Measurements from ENCODE around the gene CTPS2.
"Not testable (repeated sequence)": the region's sequence is repeated elsewhere in the genome, so short reads cannot be mapped to it uniquely, and the experiment has no call there.

Gene CTPS2

GRCh38 chrX:16606142-16606720 lies 106.2 kb downstream of the CTPS2 start:
- H3K36me3 Mint-ChIP-seq (ENCODE audit: insufficient read depth) = peaks cover 1% of the 10 kb centered on the region
- H3K4me1 Mint-ChIP-seq = no peaks in the 10 kb centered on the region
- no peak for DNase-seq (ENCODE audit: low spot score in 2 of 2)
- H3K27me3 Mint-ChIP-seq = no peaks in the 10 kb centered on the region
- no peak overlapping the region for H3K4me3 Mint-ChIP-seq
- no peak for ATAC-seq (replicated peaks; ENCODE audit: extremely low read depth, poor library complexity, severe bottlenecking)
- H3K27ac Mint-ChIP-seq (ENCODE audit: low read depth) = no peak overlapping the region
- H3K9me3 Mint-ChIP-seq = no peaks in the 10 kb centered on the region

GRCh38 chrX:16604337-16604736 lies 108.1 kb downstream of the CTPS2 start:
- no peak for ATAC-seq (replicated peaks; ENCODE audit: extremely low read depth, poor library complexity, severe bottlenecking)
- H3K4me3 Mint-ChIP-seq = no peak overlapping the region
- no peaks in the 10 kb centered on the region for H3K9me3 Mint-ChIP-seq
- H3K27me3 Mint-ChIP-seq = no peaks in the 10 kb centered on the region
- no peak for DNase-seq (ENCODE audit: low spot score in 2 of 2)
- no peaks in the 10 kb centered on the region for H3K4me1 Mint-ChIP-seq
- peaks cover 1% of the 10 kb centered on the region for H3K36me3 Mint-ChIP-seq (ENCODE audit: insufficient read depth)
- H3K27ac Mint-ChIP-seq (ENCODE audit: low read depth) = no peak overlapping the region

GRCh38 chrX:16603822-16604221 lies 108.6 kb downstream of the CTPS2 start:
- Mint-ChIP-seq H3K9me3 (no peaks in the 10 kb centered on the region), H3K27ac (ENCODE audit: low read depth) (no peak overlapping the region), H3K27me3 (no peaks in the 10 kb centered on the region), H3K36me3 (ENCODE audit: insufficient read depth) (peaks cover 1% of the 10 kb centered on the region), H3K4me3 (peak overlapping the region; percentile 23), H3K4me1 (no peaks in the 10 kb centered on the region)
- DNase-seq (ENCODE audit: low spot score in 2 of 2) (no peak), ATAC-seq (replicated peaks; ENCODE audit: extremely low read depth, poor library complexity, severe bottlenecking) (no peak)

- not testable (repeated sequence) for H3K36me3 Mint-ChIP-seq (ENCODE audit: insufficient read depth); ATAC-seq (replicated peaks; ENCODE audit: extremely low read depth, poor library complexity, severe bottlenecking); H3K4me3 Mint-ChIP-seq; DNase-seq (ENCODE audit: low spot score in 2 of 2); H3K27me3 Mint-ChIP-seq; H3K9me3 Mint-ChIP-seq; H3K27ac Mint-ChIP-seq (ENCODE audit: low read depth); H3K4me1 Mint-ChIP-seq
Observed at GRCh38 chrX:16603235-16603634, 109.2 kb downstream of the CTPS2 start.

- Mint-ChIP-seq H3K27me3 (no peaks in the 10 kb centered on the region), H3K4me3 (no peak overlapping the region), H3K36me3 (ENCODE audit: insufficient read depth) (peaks cover 1% of the 10 kb centered on the region), H3K9me3 (no peaks in the 10 kb centered on the region), H3K27ac (ENCODE audit: low read depth) (no peak overlapping the region), H3K4me1 (no peaks in the 10 kb centered on the region)
- DNase-seq (ENCODE audit: low spot score in 2 of 2) (no peak), ATAC-seq (replicated peaks; ENCODE audit: extremely low read depth, poor library complexity, severe bottlenecking) (no peak)
Observed at GRCh38 chrX:16601885-16602284, 110.6 kb downstream of the CTPS2 start.

GRCh38 chrX:16594490-16594889 lies 118.0 kb downstream of the CTPS2 start:
- ATAC-seq (replicated peaks; ENCODE audit: extremely low read depth, poor library complexity, severe bottlenecking) = no peak
- H3K27ac Mint-ChIP-seq (ENCODE audit: low read depth) = no peak overlapping the region
- peaks cover 2% of the 10 kb centered on the region for H3K36me3 Mint-ChIP-seq (ENCODE audit: insufficient read depth)
- no peaks in the 10 kb centered on the region for H3K4me1 Mint-ChIP-seq
- no peak for DNase-seq (ENCODE audit: low spot score in 2 of 2)
- no peaks in the 10 kb centered on the region for H3K9me3 Mint-ChIP-seq
- no peak overlapping the region for H3K4me3 Mint-ChIP-seq
- H3K27me3 Mint-ChIP-seq = no peaks in the 10 kb centered on the region

- no peak for DNase-seq (ENCODE audit: low spot score in 2 of 2)
- no peaks in the 10 kb centered on the region for H3K4me1 Mint-ChIP-seq
- H3K9me3 Mint-ChIP-seq = no peaks in the 10 kb centered on the region
- no peaks in the 10 kb centered on the region for H3K27me3 Mint-ChIP-seq
- no peak overlapping the region for H3K27ac Mint-ChIP-seq (ENCODE audit: low read depth)
- peaks cover 2% of the 10 kb centered on the region for H3K36me3 Mint-ChIP-seq (ENCODE audit: insufficient read depth)
- H3K4me3 Mint-ChIP-seq = no peak overlapping the region
- ATAC-seq (replicated peaks; ENCODE audit: extremely low read depth, poor library complexity, severe bottlenecking) = no peak
Observed at GRCh38 chrX:16593801-16594200, 118.7 kb downstream of the CTPS2 start.

GRCh38 chrX:16592194-16592770 lies 120.2 kb downstream of the CTPS2 start:
- no peaks in the 10 kb centered on the region for H3K4me1 Mint-ChIP-seq

GRCh38 chrX:16589826-16590225 lies 122.6 kb downstream of the CTPS2 start:
- no peak for ATAC-seq (replicated peaks; ENCODE audit: extremely low read depth, poor library complexity, severe bottlenecking)
- H3K4me1 Mint-ChIP-seq = no peaks in the 10 kb centered on the region

More at GRCh38 chrX:16592194-16592770, 120.2 kb downstream of the CTPS2 start:
- Mint-ChIP-seq H3K9me3 (no peaks in the 10 kb centered on the region), H3K27me3 (no peaks in the 10 kb centered on the region), H3K27ac (ENCODE audit: low read depth) (no peak overlapping the region), H3K36me3 (ENCODE audit: insufficient read depth) (peaks cover 5% of the 10 kb centered on the region), H3K4me3 (no peak overlapping the region)
- DNase-seq (ENCODE audit: low spot score in 2 of 2) (no peak), ATAC-seq (replicated peaks; ENCODE audit: extremely low read depth, poor library complexity, severe bottlenecking) (no peak)

GRCh38 chrX:16589211-16589610 lies 123.3 kb downstream of the CTPS2 start:
- Mint-ChIP-seq H3K36me3 (ENCODE audit: insufficient read depth) (peaks cover 5% of the 10 kb centered on the region), H3K27me3 (no peaks in the 10 kb centered on the region), H3K4me1 (no peaks in the 10 kb centered on the region), H3K4me3 (no peak overlapping the region), H3K27ac (ENCODE audit: low read depth) (no peak overlapping the region), H3K9me3 (no peaks in the 10 kb centered on the region)
- no peak for DNase-seq (ENCODE audit: low spot score in 2 of 2)
- ATAC-seq (replicated peaks; ENCODE audit: extremely low read depth, poor library complexity, severe bottlenecking) = no peak

More at GRCh38 chrX:16589826-16590225, 122.6 kb downstream of the CTPS2 start:
- H3K27ac Mint-ChIP-seq (ENCODE audit: low read depth) = no peak overlapping the region
- H3K4me3 Mint-ChIP-seq = no peak overlapping the region
- H3K9me3 Mint-ChIP-seq = no peaks in the 10 kb centered on the region
- H3K27me3 Mint-ChIP-seq = no peaks in the 10 kb centered on the region
- H3K36me3 Mint-ChIP-seq (ENCODE audit: insufficient read depth) = peaks cover 5% of the 10 kb centered on the region
- DNase-seq (ENCODE audit: low spot score in 2 of 2) = no peak

GRCh38 chrX:16588266-16588665 lies 124.2 kb downstream of the CTPS2 start:
- Mint-ChIP-seq H3K36me3 (ENCODE audit: insufficient read depth) (peaks cover 5% of the 10 kb centered on the region), H3K27me3 (no peaks in the 10 kb centered on the region), H3K4me1 (no peaks in the 10 kb centered on the region), H3K4me3 (no peak overlapping the region), H3K27ac (ENCODE audit: low read depth) (no peak overlapping the region), H3K9me3 (no peaks in the 10 kb centered on the region)
- ATAC-seq (replicated peaks; ENCODE audit: extremely low read depth, poor library complexity, severe bottlenecking) (no peak), DNase-seq (ENCODE audit: low spot score in 2 of 2) (no peak)

- Mint-ChIP-seq H3K9me3 (no peaks in the 10 kb centered on the region), H3K36me3 (ENCODE audit: insufficient read depth) (peaks cover 5% of the 10 kb centered on the region), H3K4me3 (no peak overlapping the region), H3K27me3 (no peaks in the 10 kb centered on the region), H3K27ac (ENCODE audit: low read depth) (no peak overlapping the region), H3K4me1 (no peaks in the 10 kb centered on the region)
- DNase-seq (ENCODE audit: low spot score in 2 of 2) (no peak), ATAC-seq (replicated peaks; ENCODE audit: extremely low read depth, poor library complexity, severe bottlenecking) (no peak)
Observed at GRCh38 chrX:16587836-16588235, 124.6 kb downstream of the CTPS2 start.

- ATAC-seq (replicated peaks; ENCODE audit: extremely low read depth, poor library complexity, severe bottlenecking) (no peak), DNase-seq (ENCODE audit: low spot score in 2 of 2) (no peak)
- Mint-ChIP-seq H3K4me3 (no peak overlapping the region), H3K27me3 (no peaks in the 10 kb centered on the region), H3K36me3 (ENCODE audit: insufficient read depth) (peaks cover 5% of the 10 kb centered on the region), H3K4me1 (no peaks in the 10 kb centered on the region), H3K27ac (ENCODE audit: low read depth) (no peak overlapping the region), H3K9me3 (no peaks in the 10 kb centered on the region)
Observed at GRCh38 chrX:16586377-16587112, 125.9 kb downstream of the CTPS2 start.
